CD4-positive, alpha-beta T cell treated with Interleukin-12 subunit alpha and Interleukin-12 subunit beta, for 1 hour (primary cell): ENCODE data around the gene SND1.

Experiments used
- DNase-seq: peaks from one replicate; pipeline ENCODE4 v3.0.0-alpha.2; 2020

SND1 gene

DNA sequence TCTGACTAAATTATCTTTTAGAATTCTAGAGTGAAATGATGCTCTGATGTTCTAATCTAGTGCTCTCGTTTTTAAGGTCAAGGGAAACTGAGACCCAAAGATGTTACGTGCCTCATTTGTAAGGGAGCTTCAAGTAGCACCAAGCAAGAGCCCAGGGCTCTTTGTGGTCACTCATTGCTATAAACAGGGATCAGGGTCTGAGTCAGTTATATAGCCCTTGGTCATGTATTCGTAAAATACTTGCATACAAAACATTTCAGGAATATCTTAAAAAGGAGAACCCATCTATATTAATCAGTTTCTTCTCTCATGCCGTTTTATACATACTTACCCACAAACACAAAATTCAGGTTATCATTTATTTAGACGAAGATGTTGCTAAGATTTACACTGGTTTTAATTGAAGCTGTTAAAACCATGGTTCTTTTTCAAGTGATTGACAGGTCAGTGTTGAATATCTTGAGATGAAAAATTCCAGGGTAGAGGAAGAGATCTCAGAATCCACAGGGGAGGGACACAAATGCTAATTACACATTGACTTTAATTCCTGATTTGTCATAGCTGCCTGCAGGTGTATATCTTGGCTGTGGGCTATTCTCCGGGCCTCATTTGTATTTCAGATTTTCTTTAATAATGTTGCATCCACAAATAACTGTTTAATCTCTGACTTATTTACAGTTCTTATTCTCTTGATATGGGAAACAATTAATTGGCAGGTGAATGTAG, 188.4 kb downstream of the SND1 start:
- DNase-seq = no peak

DNA sequence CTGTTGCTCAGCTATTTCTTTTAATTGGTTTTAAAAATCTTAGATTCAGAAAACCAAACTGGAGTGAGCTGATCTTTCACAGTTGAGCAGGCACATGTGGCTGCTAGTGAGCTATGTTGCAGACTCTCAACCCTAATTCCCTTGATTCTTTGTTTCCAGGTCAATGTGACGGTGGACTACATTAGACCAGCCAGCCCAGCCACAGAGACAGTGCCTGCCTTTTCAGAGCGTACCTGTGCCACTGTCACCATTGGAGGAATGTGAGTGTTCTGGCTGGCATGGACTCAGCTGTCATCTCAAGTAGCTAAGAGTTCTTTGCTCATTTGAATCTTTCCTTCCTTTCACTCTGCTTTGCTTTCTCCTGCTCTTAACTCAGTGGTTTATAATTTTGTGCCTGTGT, 192.2 kb downstream of the SND1 start:
- DNase-seq = no peak

DNA sequence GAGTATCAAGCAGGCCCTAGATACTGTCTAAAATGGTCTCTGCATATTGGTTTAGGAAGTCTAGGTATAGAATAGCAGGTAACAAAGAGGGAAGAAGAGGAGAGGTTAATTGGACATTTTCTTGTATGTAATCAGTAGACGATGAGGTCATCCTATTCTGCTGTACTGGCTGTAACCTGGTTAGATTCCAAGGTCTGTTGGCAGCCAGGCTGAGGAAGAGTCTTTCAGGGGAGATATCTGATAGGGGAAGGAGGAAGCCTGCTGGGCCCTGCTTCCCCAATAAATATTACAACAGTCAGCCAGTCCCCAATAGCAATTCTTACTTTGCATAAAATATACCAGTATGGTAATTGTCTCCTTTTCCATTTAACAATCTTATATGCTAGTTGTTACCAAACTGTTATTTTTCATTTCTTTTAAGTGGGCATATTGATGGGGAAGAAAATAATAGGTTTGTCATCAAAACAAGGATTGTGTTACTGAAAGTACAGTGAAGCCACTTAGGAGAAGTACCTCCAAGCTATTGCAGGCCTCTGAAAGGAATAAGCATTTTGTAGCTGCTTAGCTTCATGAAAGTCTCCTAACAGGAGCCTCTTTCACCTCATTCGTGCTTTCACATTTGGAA, 192.8 kb downstream of the SND1 start:
- no peak for DNase-seq

DNA sequence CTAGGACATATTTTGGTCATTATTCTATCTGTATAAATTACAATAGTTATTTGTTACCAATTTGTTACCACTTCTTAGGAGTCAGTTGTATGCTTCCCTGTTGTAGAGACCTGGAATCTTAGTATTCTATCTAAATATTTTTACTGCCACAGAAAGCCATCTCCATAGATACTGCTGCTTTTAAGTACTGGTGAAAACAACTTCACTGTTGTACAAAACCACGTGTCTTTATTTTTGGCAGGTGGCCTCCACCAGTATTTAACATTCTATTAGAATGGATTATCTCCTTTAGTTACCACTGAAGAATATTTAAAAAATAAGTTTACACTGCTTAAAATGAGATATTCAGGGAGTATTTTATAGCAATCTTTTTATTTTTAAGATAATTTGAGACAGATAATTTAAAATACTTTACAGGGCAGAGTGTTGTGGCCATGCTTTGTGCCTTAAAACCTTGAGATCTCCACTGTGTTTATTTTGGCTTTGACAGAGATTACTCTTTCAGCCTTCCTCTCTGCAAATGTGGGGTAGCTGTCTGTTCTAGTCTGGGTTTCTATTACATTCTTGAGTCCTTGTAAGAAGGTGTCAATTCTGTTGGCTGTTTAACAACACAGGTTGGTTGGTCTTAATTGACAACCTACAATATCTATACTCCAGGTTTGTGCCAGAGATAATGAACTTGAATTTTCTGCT, 193.7 kb downstream of the SND1 start:
- DNase-seq = no peak

- no peak for DNase-seq
These were observed 195.6 kb downstream of the SND1 start for GRCh38 chr7:127847641-127848040.

- no peak for DNase-seq
These were observed 196.2 kb downstream of the SND1 start for GRCh38 chr7:127848241-127848640.

- no peak for DNase-seq
These were observed 198.2 kb downstream of the SND1 start for GRCh38 chr7:127850195-127850594.

GRCh38 chr7:127854383-127854782, 202.4 kb downstream of the SND1 start:
- DNase-seq = no peak

- no peak for DNase-seq
These were observed 205.5 kb downstream of the SND1 start for GRCh38 chr7:127857464-127857841.

- no peak for DNase-seq
These were observed 206.3 kb downstream of the SND1 start for GRCh38 chr7:127858091-127858914.

GRCh38 chr7:127858915-127859189, 206.9 kb downstream of the SND1 start:
- DNase-seq = no peak

DNA sequence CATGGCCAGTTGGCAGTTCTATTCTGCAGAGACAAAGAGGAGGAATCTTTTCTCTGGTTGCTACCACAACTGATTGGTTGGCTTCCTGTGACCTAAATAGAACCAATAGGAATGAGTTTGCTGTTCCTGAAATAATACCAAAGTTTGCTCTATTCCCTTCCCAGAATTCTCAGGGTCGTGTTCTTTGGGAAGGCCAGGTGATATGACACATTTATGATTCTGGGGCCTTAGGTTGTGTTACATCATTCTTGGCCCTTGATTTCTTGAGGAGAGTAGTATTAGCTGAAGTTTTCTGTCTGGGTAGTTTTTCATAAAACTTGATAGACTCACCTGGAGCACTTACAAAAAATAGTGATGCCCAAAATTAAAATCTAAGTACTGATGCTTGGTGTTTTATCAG, 207.3 kb downstream of the SND1 start:
- DNase-seq = no peak

DNA sequence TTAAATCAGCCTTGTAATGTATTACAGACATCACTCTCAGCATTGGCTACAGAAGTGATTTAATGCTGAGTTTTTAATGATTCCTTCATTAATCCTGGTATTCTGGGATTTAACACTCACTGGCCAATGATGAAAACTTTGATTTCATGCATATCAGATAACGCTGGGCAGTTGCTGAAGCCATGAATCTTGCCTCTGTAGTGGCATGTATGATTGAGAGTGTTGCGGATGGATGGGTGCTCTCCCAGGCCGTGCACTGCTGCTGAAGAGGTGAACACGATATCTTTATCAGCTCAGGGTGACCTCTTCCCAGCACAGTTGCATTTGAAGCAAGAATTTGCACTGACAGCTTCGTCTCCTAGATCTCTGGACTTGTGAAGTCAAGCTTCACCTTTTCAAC, 210.5 kb downstream of the SND1 start:
- DNase-seq = no peak

GRCh38 chr7:127863082-127863481, 211.1 kb downstream of the SND1 start:
- no peak for DNase-seq

DNA sequence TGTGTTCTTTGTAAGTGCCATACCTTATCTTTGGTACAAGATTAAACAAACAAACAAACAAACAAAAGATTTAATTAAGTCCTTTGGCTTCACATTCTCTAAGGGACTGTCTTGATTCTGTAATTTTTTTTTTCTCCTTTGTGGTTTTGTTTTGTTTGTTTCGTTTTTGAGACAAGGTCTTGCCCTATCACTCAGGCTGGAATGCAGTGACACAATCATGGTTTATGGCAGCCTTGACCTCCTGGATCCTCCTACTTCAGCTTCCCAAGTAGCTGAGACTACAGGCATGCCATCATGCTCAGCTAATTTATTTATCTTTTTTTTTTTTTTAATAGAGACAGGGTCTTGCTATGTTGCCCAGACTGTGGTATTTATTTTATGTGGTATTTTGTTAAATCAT, 213.5 kb downstream of the SND1 start:
- DNase-seq = no peak

DNA sequence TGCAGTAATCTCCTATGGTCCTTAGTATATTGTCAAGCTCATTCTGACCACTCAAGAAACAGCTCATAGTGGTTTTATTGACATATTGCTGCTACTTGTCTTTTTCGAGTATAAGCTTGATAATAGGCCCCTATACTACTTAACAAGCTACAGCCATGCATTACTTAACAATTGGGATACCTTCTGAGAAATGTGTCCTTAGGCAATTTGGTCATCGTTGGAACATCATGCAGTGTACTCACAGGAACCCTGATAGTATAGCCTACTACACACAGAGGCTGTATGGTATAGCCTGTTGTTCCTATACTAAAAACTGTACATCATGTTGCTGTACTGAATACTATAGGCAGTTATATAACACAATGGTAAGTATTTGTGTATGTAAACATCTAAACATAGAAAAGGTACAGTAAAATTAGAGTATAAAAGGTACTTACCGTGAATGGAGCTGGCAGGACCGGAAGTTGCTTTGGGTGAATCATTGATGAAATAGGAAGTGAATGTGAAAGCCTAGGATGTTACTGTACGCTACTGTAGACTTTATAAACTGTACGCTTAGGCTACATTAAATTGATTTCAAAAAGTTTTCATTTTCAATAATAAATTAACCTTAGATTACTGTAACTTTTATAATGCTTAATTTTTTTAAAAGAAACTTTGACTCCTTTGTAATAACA, 218.4 kb downstream of the SND1 start:
- no peak for DNase-seq

DNA sequence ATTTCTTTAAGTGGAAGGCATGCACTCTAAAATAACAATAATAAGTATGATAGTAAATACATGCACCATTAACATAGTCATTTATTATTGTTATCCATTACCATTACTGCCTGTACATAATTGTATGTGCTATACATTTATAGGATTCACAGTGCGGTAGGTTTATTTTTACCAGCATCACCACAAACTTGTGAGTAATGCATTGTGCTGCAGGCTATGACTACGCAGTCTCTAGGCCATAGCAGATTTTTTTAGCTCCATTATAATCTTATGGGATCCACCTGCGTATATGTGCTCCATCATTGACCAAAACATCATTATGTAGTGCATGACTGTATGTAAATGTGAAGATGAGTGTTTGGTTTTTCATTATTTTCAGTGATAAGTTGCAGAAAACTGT, 219.2 kb downstream of the SND1 start:
- no peak for DNase-seq

DNA sequence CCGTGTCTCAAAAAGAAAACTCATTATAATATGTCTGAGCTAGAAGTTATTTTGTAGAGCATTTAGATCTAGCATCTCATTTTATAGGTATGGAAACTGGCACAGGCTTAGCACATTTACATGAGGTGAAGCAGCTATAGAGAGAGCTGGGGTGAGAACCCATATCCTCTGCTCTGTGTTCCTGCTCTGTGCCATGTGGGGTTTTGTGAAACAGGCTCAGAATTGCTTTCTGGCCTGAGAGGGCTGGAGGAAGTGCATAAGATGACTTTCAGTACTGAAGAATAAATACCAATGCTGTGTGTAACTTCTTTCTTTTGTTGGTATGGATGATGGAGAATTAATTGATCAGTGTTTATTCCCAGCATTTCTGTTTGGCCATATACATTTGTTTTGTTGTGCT, 220.1 kb downstream of the SND1 start:
- DNase-seq = no peak

DNA sequence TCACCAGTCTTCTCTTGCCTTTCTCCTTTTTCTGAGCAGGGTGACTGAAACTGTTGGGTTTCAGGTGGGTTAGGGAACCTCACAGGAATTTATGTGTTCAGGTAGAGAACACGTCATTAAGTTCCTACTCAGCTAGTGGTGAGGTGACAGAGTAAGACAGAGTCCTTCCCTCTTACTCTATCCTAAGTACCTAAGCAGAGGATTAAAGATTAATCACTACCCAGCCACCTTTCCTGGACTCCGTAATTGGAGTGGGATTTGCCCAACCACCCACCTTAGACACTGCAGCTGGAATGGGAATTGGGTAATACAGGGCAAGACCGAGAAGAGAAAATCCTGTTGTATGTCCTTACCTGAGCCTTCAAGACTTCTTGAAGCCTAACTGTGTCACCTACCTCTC, 221.2 kb downstream of the SND1 start:
- no peak for DNase-seq

- no peak for DNase-seq
These were observed 222.0 kb downstream of the SND1 start for GRCh38 chr7:127873715-127874636.

- DNase-seq = no peak
These were observed 223.1 kb downstream of the SND1 start for GRCh38 chr7:127874951-127875608.
